ENCODE measurements around the gene LAX1. TPM values are rescaled to one million over a fixed set of nuclear protein-coding genes. Genes with fewer than 3 reads are reported as not detected.

The LAX1 gene
- total RNA-seq, 4 donors from 2014 or later = 0.66 to 3.1 (median 1.6) TPM

DNA sequence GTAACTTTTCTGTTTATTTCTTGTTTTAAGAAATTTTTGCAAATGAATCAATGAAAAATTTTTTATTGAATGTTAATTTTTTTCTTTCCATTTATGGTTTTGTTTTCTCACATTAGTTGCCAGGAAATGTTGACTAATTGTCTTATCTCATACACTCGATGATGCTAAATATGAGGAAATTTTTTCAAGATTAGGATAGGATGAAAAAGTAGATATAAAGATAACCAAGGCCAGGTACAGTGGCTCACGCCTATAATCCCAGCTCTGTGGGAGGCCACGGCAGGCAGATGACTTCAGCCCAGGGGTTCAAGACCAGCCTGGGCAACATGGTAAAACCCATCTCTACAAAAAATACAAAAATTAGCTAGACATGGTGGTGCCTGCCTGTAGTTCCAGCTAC, 12.6 kb downstream of the LAX1 start:
- ATAC-seq = no peak
- no peaks in the 10 kb centered on the region for H3K36me3 ChIP-seq
- no peak overlapping the region for H3K27ac ChIP-seq
- WGBS, 2 donors (ENCODE audit: low coverage in 1 of 2) = 82 to 83% methylated on average over 3 of the region's 3 CpGs
- H3K27me3 ChIP-seq = no peaks in the 10 kb centered on the region
- H3K4me3 ChIP-seq = no peak overlapping the region
- no peaks in the 10 kb centered on the region for H3K9me3 ChIP-seq
- no peaks in the 10 kb centered on the region for H3K4me1 ChIP-seq
- TF ChIP-seq POLR2A (IDR thresholded peaks at IDR 0.05) = no peak
- no peak for TF ChIP-seq POLR2AphosphoS5 (IDR thresholded peaks at IDR 0.05)
- TF ChIP-seq EP300 (IDR thresholded peaks at IDR 0.05) = no peak
- TF ChIP-seq, protein P1, sequence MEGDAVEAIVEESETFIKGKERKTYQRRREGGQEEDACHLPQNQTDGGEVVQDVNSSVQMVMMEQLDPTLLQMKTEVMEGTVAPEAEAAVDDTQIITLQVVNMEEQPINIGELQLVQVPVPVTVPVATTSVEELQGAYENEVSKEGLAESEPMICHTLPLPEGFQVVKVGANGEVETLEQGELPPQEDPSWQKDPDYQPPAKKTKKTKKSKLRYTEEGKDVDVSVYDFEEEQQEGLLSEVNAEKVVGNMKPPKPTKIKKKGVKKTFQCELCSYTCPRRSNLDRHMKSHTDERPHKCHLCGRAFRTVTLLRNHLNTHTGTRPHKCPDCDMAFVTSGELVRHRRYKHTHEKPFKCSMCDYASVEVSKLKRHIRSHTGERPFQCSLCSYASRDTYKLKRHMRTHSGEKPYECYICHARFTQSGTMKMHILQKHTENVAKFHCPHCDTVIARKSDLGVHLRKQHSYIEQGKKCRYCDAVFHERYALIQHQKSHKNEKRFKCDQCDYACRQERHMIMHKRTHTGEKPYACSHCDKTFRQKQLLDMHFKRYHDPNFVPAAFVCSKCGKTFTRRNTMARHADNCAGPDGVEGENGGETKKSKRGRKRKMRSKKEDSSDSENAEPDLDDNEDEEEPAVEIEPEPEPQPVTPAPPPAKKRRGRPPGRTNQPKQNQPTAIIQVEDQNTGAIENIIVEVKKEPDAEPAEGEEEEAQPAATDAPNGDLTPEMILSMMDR (IDR thresholded peaks at IDR 0.05) = no peak

DNA sequence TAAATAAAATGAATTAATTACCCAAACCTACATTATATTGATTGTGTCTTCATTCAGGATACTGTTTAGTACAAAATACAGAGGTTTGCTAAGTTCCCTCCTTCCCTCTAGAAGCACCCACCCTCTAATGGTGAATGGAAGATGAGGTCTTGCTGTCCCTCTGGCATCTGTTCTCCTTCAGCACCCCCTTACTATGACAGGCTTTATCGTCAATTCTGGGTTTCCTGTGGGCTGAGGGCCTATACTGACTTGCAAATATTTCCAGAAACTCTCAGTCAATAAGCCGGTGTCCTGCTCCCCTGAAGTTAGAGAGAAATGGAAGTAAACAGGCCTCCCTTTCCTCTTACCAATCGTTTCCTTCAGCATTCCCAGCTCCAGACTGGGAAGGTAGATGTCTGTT, 13.2 kb downstream of the LAX1 start:
- H3K27me3 ChIP-seq = no peaks in the 10 kb centered on the region
- H3K4me1 ChIP-seq = no peaks in the 10 kb centered on the region
- H3K4me3 ChIP-seq = no peak overlapping the region
- 55% methylated on average over 2 of the region's 3 CpGs; no CpG with 5 or more reads in 1 of the 2 donors for WGBS, 2 donors (ENCODE audit: low coverage in 1 of 2)
- ATAC-seq = no peak
- no peaks in the 10 kb centered on the region for H3K36me3 ChIP-seq
- H3K27ac ChIP-seq = no peak overlapping the region
- H3K9me3 ChIP-seq = no peaks in the 10 kb centered on the region
- no peak for TF ChIP-seq POLR2AphosphoS5 (IDR thresholded peaks at IDR 0.05)
- TF ChIP-seq POLR2A (IDR thresholded peaks at IDR 0.05) = no peak
- TF ChIP-seq, protein P1 (IDR thresholded peaks at IDR 0.05) = no peak
- TF ChIP-seq EP300 (IDR thresholded peaks at IDR 0.05) = no peak

DNA sequence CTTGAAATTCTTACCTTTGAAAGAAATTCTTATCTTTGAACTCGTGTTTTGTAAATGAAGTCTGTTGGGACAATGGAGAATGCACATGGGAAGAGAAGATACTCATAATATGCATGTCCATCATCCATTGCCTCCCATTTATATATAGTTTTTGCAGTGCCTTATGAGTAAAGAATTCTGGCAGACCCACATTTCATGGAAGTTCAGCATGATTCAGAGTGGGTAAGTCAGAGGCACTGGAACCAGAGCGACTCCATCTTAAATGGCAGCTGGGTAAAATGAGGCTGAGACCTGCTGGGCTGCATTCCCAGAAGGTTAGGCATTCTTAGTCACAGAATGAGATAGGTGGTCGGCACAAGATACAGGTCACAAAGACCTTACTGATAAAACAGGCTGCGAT, 13.8 kb downstream of the LAX1 start:
- H3K27ac ChIP-seq = no peak overlapping the region
- TF ChIP-seq POLR2A (IDR thresholded peaks at IDR 0.05) = no peak
- TF ChIP-seq POLR2AphosphoS5 (IDR thresholded peaks at IDR 0.05) = no peak
- TF ChIP-seq EP300 (IDR thresholded peaks at IDR 0.05) = no peak
- TF ChIP-seq, protein P1 (IDR thresholded peaks at IDR 0.05) = no peak
- no peaks in the 10 kb centered on the region for H3K9me3 ChIP-seq
- no peak overlapping the region for H3K4me3 ChIP-seq
- H3K36me3 ChIP-seq = no peaks in the 10 kb centered on the region
- no peaks in the 10 kb centered on the region for H3K4me1 ChIP-seq
- 92 to 93% methylated on average over 3 to 4 of the region's 4 CpGs for WGBS, 2 donors (ENCODE audit: low coverage in 1 of 2)
- no peak for ATAC-seq
- no peaks in the 10 kb centered on the region for H3K27me3 ChIP-seq

DNA sequence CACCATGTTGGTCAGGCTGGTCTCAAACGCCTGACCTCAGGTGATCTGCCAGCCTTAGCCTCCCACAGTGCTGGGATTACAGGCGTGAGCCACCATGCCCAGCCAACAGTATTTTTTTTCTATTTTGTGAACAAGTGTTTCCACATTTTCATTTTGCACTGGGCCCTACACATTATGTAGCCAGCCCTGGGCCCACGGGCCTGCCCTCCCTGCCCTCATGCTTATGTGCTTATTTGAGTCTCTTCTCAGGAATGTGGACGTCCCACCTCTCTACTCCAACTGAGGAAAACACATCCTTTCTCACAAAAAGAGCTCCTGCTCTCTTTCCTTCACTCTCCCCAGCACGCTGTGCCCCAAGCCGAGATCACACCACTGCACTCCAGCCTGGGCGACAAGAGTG, 17.0 kb downstream of the LAX1 start:
- Histone ChIP-seq H3K27ac (no peak overlapping the region), H3K4me1 (no peaks in the 10 kb centered on the region), H3K4me3 (no peak overlapping the region), H3K36me3 (no peaks in the 10 kb centered on the region), H3K27me3 (no peaks in the 10 kb centered on the region), H3K9me3 (no peaks in the 10 kb centered on the region)
- TF ChIP-seq, protein P1 (IDR thresholded peaks at IDR 0.05) = no peak
- TF ChIP-seq POLR2A (IDR thresholded peaks at IDR 0.05) = no peak
- 92 to 94% methylated on average over 5 of the region's 7 CpGs for WGBS, 2 donors (ENCODE audit: low coverage in 1 of 2)
- no peak for ATAC-seq

DNA sequence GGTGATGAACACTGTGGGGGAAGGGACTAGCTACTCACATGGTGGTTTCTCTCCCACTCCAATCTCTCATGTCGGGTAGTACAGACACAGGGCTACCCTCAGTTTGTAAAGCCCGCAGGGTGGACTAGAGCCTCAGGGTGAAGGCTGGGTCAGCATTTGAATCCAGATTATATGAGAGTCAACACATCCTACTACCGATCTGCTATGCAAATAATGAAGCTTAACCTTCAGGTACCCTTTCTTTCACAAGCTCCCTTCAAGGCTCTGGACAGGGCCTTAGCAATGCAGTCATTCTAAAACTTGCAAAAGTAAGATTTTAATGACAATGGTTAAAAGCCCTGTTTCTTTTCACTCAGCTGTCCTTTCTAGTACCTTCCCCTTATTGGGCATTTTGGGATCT, 25.0 kb downstream of the LAX1 start:
- Histone ChIP-seq H3K36me3 (no peaks in the 10 kb centered on the region), H3K27ac (no peak overlapping the region), H3K27me3 (no peaks in the 10 kb centered on the region), H3K4me3 (no peak overlapping the region), H3K9me3 (no peaks in the 10 kb centered on the region), H3K4me1 (peaks cover 0 to 3% (median 0%) of the 10 kb centered on the region in 3 donors)
- ATAC-seq = no peak
- TF ChIP-seq POLR2A (IDR thresholded peaks at IDR 0.05) (no peak), EP300 (IDR thresholded peaks at IDR 0.05) (no peak), POLR2AphosphoS5 (IDR thresholded peaks at IDR 0.05) (no peak)
- TF ChIP-seq, protein P1 (IDR thresholded peaks at IDR 0.05) = no peak
- 68 to 94% methylated on average over 2 to 3 of the region's 3 CpGs for WGBS, 2 donors (ENCODE audit: low coverage in 1 of 2)

All from gastroesophageal sphincter (tissue), 4 donors.